ENCODE results near the gene RP2. TPM values are rescaled to one million over a fixed set of nuclear protein-coding genes. Genes with fewer than 3 reads are reported as not detected.

RP2 gene
- total and polyA plus RNA-seq, 3 experiments from 2014 or later = 5.5 to 6.9 (median 6.4) TPM

DNA sequence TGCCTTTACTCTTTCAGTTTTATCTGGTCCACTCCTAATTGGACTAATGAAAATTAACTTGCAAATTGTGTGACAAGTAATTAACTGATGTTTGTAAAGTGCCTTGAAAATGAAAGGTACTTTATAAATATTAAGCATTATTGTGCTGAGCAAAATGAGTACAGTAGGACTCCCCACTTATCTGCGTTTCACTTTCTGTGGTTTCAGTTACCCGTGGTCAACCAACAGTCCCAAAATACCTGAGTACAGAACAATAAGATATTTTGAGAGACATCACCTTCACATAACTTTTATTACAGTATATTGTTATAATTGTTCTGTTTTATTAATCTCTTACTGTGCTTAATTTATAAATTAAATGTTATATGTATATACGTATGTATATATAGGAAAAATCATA lies 48.0 kb downstream of the RP2 start:
- H3K27ac Mint-ChIP-seq = no peak overlapping the region
- H3K4me1 Mint-ChIP-seq = no peaks in the 10 kb centered on the region
- Histone ChIP-seq H3K27ac (ENCODE audit: low read depth, low read length) (no peak overlapping the region), H3K9me3 (ENCODE audit: low read length) (no peaks in the 10 kb centered on the region), H3K36me3 (ENCODE audit: insufficient read depth, low read length) (no peaks in the 10 kb centered on the region), H3K4me3 (ENCODE audit: low read length) (no peak overlapping the region), H3K27me3 (ENCODE audit: insufficient read depth, low read length, poor library complexity, severe bottlenecking) (no peaks in the 10 kb centered on the region), H3K4me1 (ENCODE audit: insufficient read depth, low read length) (no peaks in the 10 kb centered on the region)
- no peaks in the 10 kb centered on the region for H3K9me3 Mint-ChIP-seq
- peaks cover 0 to 13% (median 2%) of the 10 kb centered on the region in 3 donors for H3K36me3 Mint-ChIP-seq
- CTCF ChIA-PET = no interaction called here
- peaks cover 0 to 3% of the 10 kb centered on the region in 2 donors for H3K27me3 Mint-ChIP-seq
- H3K4me3 Mint-ChIP-seq = no peak overlapping the region
- POLR2A ChIA-PET = no interaction called here
- DNase-seq = no peak

DNA sequence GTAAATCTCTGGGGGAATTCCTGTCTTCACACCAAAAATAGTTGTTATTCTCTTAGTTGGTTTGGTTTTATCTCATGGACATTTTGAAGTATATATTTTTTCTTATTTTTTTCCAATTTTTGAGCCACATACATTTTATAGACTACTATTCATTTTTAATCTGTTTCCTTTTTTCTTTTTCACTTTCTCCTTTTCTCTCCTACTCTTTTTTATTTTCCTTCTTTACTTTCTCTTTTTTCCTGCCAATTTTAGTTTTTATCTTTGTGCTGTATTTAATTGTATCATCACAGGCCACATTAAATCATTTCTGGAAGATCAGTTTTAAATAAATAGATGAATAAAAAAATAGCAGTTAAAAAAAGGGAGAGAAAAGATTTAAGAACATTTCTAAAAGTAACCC lies 61.4 kb downstream of the RP2 start:
- CTCF ChIA-PET = no interaction called here

DNA sequence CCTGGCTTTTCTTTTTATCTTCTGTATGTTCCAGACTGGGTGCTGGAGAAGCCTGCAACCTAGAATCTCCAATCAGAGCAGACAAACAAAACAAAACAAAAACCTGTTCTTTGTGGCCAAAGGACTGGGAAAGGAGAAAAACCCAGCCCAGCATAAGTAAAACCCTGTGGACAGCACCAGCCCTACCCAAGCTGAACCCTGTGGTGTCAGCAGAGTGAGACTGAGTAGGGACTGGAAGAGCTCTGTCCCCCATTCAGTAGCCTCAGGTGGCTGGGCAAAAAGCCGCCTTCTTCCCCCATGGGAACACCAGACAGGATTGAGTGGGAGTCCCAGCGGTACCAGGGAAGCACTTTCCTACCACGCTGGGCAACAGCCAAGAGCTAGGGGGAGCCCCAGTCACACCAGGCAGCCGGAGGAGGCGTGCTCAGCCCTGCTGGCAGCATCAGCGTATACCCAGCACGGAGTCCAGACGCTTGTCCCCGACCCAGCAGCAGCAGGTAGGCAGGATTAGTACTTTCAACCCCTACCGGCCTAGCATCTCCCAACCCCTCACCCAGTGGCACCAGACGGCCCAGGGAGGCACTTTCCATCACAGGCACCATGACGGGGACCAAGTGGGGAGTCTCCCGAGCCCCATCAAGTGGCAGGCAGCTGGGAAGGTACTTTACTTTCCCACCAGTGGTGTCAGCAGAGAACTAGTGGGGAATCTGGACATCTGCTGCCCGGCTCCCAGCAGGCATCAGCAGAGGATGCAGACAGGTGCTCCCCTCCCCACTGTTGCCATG lies 66.8 kb downstream of the RP2 start:
- Mint-ChIP-seq H3K9me3 (no peaks in the 10 kb centered on the region), H3K4me3 (peak overlapping the region in 5 of 7 donors; percentile 7 to 61 (median 53)), H3K36me3 (no peaks in the 10 kb centered on the region), H3K27ac (no peak overlapping the region), H3K4me1 (no peaks in the 10 kb centered on the region), H3K27me3 (peaks cover 10 to 18% of the 10 kb centered on the region in 2 donors)
- no peaks in the 10 kb centered on the region for H3K9me3 ChIP-seq (ENCODE audit: low read length)
- CTCF ChIA-PET = interaction anchor here (1.0 to 1.5 kb wide), 3 partner anchors 9 to 145 kb away, joined by 4 read pairs; partner anchors contain the start of gene SLC9A7
- DNase-seq = peak; percentile 16 to 62 (median 24)
- H3K4me3 ChIP-seq (ENCODE audit: low read length) = peak overlapping the region; percentile 26
- no peaks in the 10 kb centered on the region for H3K4me1 ChIP-seq (ENCODE audit: insufficient read depth, low read length)
- POLR2A ChIA-PET = interaction anchor here (0.8 kb wide), 1 partner anchor 9 kb away, joined by 3 read pairs; no protein-coding TSS in a partner anchor
- no peaks in the 10 kb centered on the region for H3K36me3 ChIP-seq (ENCODE audit: insufficient read depth, low read length)
- no peak overlapping the region for H3K27ac ChIP-seq (ENCODE audit: low read depth, low read length)
- no peaks in the 10 kb centered on the region for H3K27me3 ChIP-seq (ENCODE audit: insufficient read depth, low read length, poor library complexity, severe bottlenecking)

More for the DNA sequence above, 61.4 kb downstream of the RP2 start:
- no peaks in the 10 kb centered on the region for H3K27me3 ChIP-seq (ENCODE audit: insufficient read depth, low read length, poor library complexity, severe bottlenecking)
- H3K27ac ChIP-seq (ENCODE audit: low read depth, low read length) = no peak overlapping the region
- no peaks in the 10 kb centered on the region for H3K36me3 ChIP-seq (ENCODE audit: insufficient read depth, low read length)
- no peak overlapping the region for H3K4me3 Mint-ChIP-seq
- H3K9me3 ChIP-seq (ENCODE audit: low read length) = no peaks in the 10 kb centered on the region
- H3K27ac Mint-ChIP-seq = no peak overlapping the region
- H3K27me3 Mint-ChIP-seq = peaks cover 10 to 15% of the 10 kb centered on the region in 2 donors
- H3K4me3 ChIP-seq (ENCODE audit: low read length) = no peak overlapping the region
- no peaks in the 10 kb centered on the region for H3K4me1 ChIP-seq (ENCODE audit: insufficient read depth, low read length)
- no peaks in the 10 kb centered on the region for H3K36me3 Mint-ChIP-seq
- no peaks in the 10 kb centered on the region for H3K4me1 Mint-ChIP-seq
- POLR2A ChIA-PET = no interaction called here
- DNase-seq = no peak
- H3K9me3 Mint-ChIP-seq = no peaks in the 10 kb centered on the region

DNA sequence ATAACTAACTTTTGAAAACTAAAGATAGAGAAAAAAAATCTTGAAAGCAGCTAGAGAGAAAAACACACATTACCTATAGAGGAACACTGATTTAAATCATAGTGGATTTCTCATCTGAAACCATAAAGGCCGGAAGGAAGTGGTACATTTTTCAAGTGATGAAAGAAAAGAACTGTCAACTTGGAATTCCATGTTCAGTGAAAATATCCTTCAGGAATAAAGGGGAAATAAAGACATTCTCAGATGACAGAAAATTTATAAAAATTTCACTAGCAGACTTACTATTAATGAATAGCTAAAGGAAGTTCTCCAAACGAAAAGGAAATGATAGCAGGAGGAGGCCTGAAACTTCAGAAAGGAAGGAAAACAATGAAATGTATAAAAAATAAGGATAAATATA lies 67.8 kb downstream of the RP2 start:
- DNase-seq = no peak
- no peaks in the 10 kb centered on the region for H3K9me3 ChIP-seq (ENCODE audit: low read length)
- no peaks in the 10 kb centered on the region for H3K27me3 ChIP-seq (ENCODE audit: insufficient read depth, low read length, poor library complexity, severe bottlenecking)
- Mint-ChIP-seq H3K9me3 (no peaks in the 10 kb centered on the region), H3K4me3 (no peak overlapping the region), H3K27me3 (peaks cover 10 to 13% of the 10 kb centered on the region in 2 donors), H3K4me1 (no peaks in the 10 kb centered on the region), H3K36me3 (no peaks in the 10 kb centered on the region), H3K27ac (no peak overlapping the region)
- ChIA-PET CTCF (interaction anchor here (1.0 to 1.2 kb wide), 2 partner anchors 8 to 189 kb away, joined by 3 to 4 read pairs; no protein-coding TSS in a partner anchor), POLR2A (no interaction called here)
- H3K27ac ChIP-seq (ENCODE audit: low read depth, low read length) = no peak overlapping the region
- no peak overlapping the region for H3K4me3 ChIP-seq (ENCODE audit: low read length)
- H3K4me1 ChIP-seq (ENCODE audit: insufficient read depth, low read length) = no peaks in the 10 kb centered on the region
- H3K36me3 ChIP-seq (ENCODE audit: insufficient read depth, low read length) = no peaks in the 10 kb centered on the region

DNA sequence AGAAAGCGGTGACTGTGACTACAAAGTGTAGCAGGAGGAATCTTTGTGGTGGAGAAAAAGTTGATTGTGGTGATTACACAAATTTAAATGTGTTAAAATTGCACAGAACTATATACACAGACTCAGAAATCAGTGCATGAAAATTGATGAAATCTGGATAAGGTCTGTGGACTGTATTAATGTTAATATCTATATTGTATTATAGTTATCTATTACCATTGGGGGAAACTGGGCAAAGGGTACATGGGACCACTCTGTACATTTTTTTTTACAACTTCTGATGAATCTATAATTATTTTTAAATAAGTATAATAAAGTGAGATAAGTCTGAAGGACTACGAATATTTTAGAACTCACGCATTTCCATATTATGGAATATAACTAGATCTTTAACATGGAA lies 73.6 kb downstream of the RP2 start:
- DNase-seq = no peak
- Mint-ChIP-seq H3K4me1 (peaks cover 8 to 18% (median 8%) of the 10 kb centered on the region in 3 donors), H3K27ac (no peak overlapping the region), H3K9me3 (peaks cover 0 to 1% (median 0%) of the 10 kb centered on the region in 5 donors), H3K36me3 (no peaks in the 10 kb centered on the region), H3K27me3 (peaks cover 16 to 21% of the 10 kb centered on the region in 2 donors), H3K4me3 (peak overlapping the region in 1 of 7 donors; percentile 77)
- Histone ChIP-seq H3K9me3 (ENCODE audit: low read length) (no peaks in the 10 kb centered on the region), H3K27ac (ENCODE audit: low read depth, low read length) (no peak overlapping the region), H3K27me3 (ENCODE audit: insufficient read depth, low read length, poor library complexity, severe bottlenecking) (peaks cover 13% of the 10 kb centered on the region), H3K4me3 (ENCODE audit: low read length) (no peak overlapping the region), H3K36me3 (ENCODE audit: insufficient read depth, low read length) (no peaks in the 10 kb centered on the region), H3K4me1 (ENCODE audit: insufficient read depth, low read length) (peaks cover 8% of the 10 kb centered on the region)
- POLR2A ChIA-PET = no interaction called here
- CTCF ChIA-PET = no interaction called here

DNA sequence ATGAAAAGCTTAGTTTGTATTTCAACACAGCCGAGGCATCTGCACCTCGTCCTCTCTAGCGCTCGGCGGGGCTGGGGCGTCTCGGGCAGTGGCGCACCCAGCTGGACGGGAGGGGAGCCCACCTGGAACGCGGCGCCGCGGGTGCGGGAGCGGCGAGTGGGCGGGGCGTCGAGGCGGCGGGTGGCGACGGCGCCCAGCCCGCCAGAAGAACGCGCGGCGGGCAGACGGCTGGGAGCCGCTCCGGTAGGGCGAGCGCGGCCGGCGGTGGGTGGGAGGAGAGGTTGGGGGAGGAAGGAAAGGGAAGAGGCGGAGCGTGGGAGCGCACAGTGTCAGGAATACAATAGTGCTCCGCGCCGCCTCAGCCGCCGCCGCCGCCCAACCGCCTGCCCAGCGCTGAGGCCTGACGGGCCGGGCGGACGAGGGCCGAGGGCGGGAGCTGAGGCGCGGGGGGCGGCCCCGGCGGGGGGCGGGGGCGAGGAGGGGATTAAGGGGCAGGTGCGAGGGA lies 75.3 kb downstream of the RP2 start, which contains the start of gene JADE3:
Gene JADE3, plus strand, starts transcription at position 324 of the 505 bp plus-strand sequence. CDS start 72,474 bp downstream, outside the sequence.
- Histone ChIP-seq H3K27ac (ENCODE audit: low read depth, low read length) (peak within 1 kb of the TSS; percentile 20), H3K9me3 (ENCODE audit: low read length) (no peaks in the 10 kb centered on the region), H3K4me1 (ENCODE audit: insufficient read depth, low read length) (peaks cover 8% of the 10 kb centered on the region), H3K27me3 (ENCODE audit: insufficient read depth, low read length, poor library complexity, severe bottlenecking) (peaks cover 13% of the 10 kb centered on the region), H3K4me3 (ENCODE audit: low read length) (peak within 1 kb of the TSS; percentile 40), H3K36me3 (ENCODE audit: insufficient read depth, low read length) (no peaks in the 10 kb centered on the region)
- H3K4me3 Mint-ChIP-seq = peak within 1 kb of the TSS; percentile 63 to 89 (median 77)
- H3K36me3 Mint-ChIP-seq = no peaks in the 10 kb centered on the region
- DNase-seq = peak in 3 of 5 donors; percentile 4 to 40 (median 14)
- H3K27me3 Mint-ChIP-seq = peaks cover 24 to 37% of the 10 kb centered on the region in 2 donors
- ChIA-PET CTCF (interaction anchor here (1.2 kb wide), 1 partner anchor 8 kb away, joined by 4 read pairs; no protein-coding TSS in a partner anchor), POLR2A (interaction anchor here (1.0 kb wide), 1 partner anchor 8 kb away, joined by 3 read pairs; no protein-coding TSS in a partner anchor)
- H3K9me3 Mint-ChIP-seq = peaks cover 0 to 1% (median 0%) of the 10 kb centered on the region in 5 donors
- peaks cover 8 to 18% (median 8%) of the 10 kb centered on the region in 3 donors for H3K4me1 Mint-ChIP-seq
- no peak within 1 kb of the TSS for H3K27ac Mint-ChIP-seq

DNA sequence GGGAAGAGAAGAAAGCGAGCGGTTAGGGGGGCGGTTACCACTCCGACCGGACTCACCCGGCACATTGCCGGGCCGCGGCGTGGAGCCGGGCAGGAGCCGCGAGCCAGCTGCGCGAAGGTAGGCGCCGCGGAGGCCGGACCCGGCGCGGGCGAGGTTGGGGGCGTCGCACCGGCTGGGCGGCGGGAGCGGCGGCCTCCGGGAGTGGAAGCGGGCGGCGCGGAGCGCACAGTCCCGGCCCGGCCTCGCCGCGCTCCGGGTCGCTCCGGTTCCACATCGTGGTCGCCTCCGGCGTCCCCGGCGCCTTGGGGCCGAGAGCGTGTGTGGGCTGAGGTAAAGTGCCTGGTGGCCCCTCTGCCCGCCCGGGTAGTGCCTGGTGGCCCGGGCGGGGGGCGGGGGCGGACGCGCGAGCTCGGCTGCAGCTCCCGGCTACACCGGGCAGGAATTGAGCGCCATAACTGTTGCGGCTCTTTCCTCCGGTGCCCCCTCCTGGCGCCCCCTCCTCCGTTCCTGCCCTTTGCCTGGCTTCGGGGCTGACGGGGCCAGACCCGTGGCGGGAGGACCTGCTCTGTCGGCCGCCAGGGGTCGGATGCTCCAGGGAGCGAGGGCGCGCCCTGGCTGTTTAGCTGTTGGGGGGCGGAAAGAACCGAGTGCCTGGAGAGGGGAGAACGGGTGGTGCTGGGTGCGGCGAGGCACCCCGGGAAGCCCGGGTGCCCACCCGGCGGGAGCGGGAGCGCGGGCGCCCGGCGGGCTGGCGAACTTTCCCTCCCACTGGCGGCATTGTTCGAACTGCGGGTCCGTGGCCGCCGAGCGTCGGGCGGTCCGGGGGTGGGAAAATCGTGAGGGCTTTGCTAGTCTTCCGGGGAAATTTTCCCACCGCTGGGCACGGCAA lies 76.0 kb downstream of the RP2 start:
- ChIA-PET CTCF (interaction anchor here (1.2 kb wide), 1 partner anchor 9 kb away, joined by 4 read pairs; no protein-coding TSS in a partner anchor), POLR2A (interaction anchor here (0.5 to 1.0 kb wide), 2 partner anchors 9 to 643 kb away, joined by 3 read pairs; no protein-coding TSS in a partner anchor)
- Histone ChIP-seq H3K36me3 (ENCODE audit: insufficient read depth, low read length) (no peaks in the 10 kb centered on the region), H3K27me3 (ENCODE audit: insufficient read depth, low read length, poor library complexity, severe bottlenecking) (peaks cover 13% of the 10 kb centered on the region), H3K4me1 (ENCODE audit: insufficient read depth, low read length) (peaks cover 8% of the 10 kb centered on the region), H3K4me3 (ENCODE audit: low read length) (peak overlapping the region; percentile 40), H3K27ac (ENCODE audit: low read depth, low read length) (peak overlapping the region; percentile 20), H3K9me3 (ENCODE audit: low read length) (no peaks in the 10 kb centered on the region)
- Mint-ChIP-seq H3K4me3 (peak overlapping the region; percentile 60 to 89 (median 78)), H3K4me1 (peaks cover 8 to 18% (median 8%) of the 10 kb centered on the region in 3 donors), H3K27me3 (peaks cover 31 to 44% of the 10 kb centered on the region in 2 donors), H3K9me3 (peaks cover 0 to 1% (median 0%) of the 10 kb centered on the region in 5 donors), H3K27ac (no peak overlapping the region), H3K36me3 (no peaks in the 10 kb centered on the region)
- peak in 4 of 5 donors; percentile 1 to 49 (median 5) for DNase-seq
